H1 (cell line): ENCODE measurements around the gene WNT9A. TPM values are rescaled to one million over a fixed set of nuclear protein-coding genes. Genes with fewer than 3 reads are reported as not detected.

Experiments
- CTCF ChIA-PET: fragments of 300-600 bp; sonication (Branson Sonifier 250); formaldehyde crosslinking; loops from one replicate; lab custom pipeline; 2021; ENCODE audit not compliant: partially characterized antibody; lab: Charles Lee
- POLR2A ChIA-PET: fragments of 300-600 bp; sonication (Branson Sonifier 250); formaldehyde crosslinking; loops from one replicate; lab custom pipeline; 2021; ENCODE audit warnings: inconsistent platforms; ENCODE audit not compliant: partially characterized antibody; lab: Charles Lee
- DNase-seq, 2 experiments: peaks; one replicate each; pipeline versions ENCODE4 v3.0.0 to v3.0.0-alpha.2; 2010 to 2022; ENCODE audit warnings: low spot score in 2 of 2, low read depth in 1 of 2, mixed read lengths in 1 of 2
- FAIRE-seq: peaks from 2 replicates; lab custom pipeline; 2011; peaks lifted over from hg19 to GRCh38; lab: Jason Lieb, UNC
- H2AFZ ChIP-seq: 2 replicates; pipeline ENCODE4 v1.8.1; 2012; ENCODE audit warnings: low read length, inconsistent platforms
- H2AK5ac ChIP-seq: 2 replicates; pipeline ENCODE4 v1.6.1; 2013; ENCODE audit warnings: low read depth, low read length
- H2BK120ac ChIP-seq: replicated peaks from 2 replicates; pipeline ENCODE3; 2013; ENCODE audit warnings: low read depth, low read length, inconsistent platforms
- H2BK12ac ChIP-seq: 2 replicates; pipeline ENCODE4 v1.6.1; 2013; ENCODE audit warnings: low read depth, low read length
- H2BK15ac ChIP-seq: 2 replicates; pipeline ENCODE4 v1.6.1; 2013; ENCODE audit warnings: low read length
- H2BK20ac ChIP-seq: 2 replicates; pipeline ENCODE4 v1.6.1; 2013; ENCODE audit warnings: low read length
- H2BK5ac ChIP-seq: 2 replicates; pipeline ENCODE4 v1.6.1; 2013; ENCODE audit warnings: low read depth, low read length
- H3K14ac ChIP-seq: 2 replicates; pipeline ENCODE4 v1.6.1; 2013; ENCODE audit warnings: inconsistent platforms; ENCODE audit not compliant: insufficient read length
- H3K18ac ChIP-seq: 2 replicates; pipeline ENCODE4 v1.6.1; 2013; ENCODE audit warnings: low read length; ENCODE audit errors: extremely low read depth
- H3K23ac ChIP-seq: 2 replicates; pipeline ENCODE4 v1.6.1; 2013; ENCODE audit warnings: inconsistent platforms; ENCODE audit not compliant: insufficient read length
- H3K23me2 ChIP-seq: 2 replicates; pipeline ENCODE4 v1.6.1; 2013; ENCODE audit warnings: low read depth, low read length
- H3K27ac ChIP-seq: 2 replicates; pipeline ENCODE4 v1.6.1; 2011; ENCODE audit warnings: low read depth, low read length, inconsistent platforms
- H3K27me3 ChIP-seq, 4 experiments: replicated peaks in 1 of 4; 1 replicate in 1 of 4; 2 replicates in 3 of 4; pipeline versions ENCODE4 v1.6.1 to v1.8.1; 2011 to 2013; ENCODE audit warnings: low read length in 3 of 4, mild to moderate bottlenecking in 3 of 4, inconsistent platforms in 2 of 4, mixed read lengths in 2 of 4, moderate library complexity in 1 of 4; ENCODE audit not compliant: control insufficient read depth in 3 of 4, insufficient read depth in 3 of 4; ENCODE audit errors: extremely low read depth in 1 of 4
- H3K36me3 ChIP-seq, 4 experiments: 2 replicates each; pipeline versions ENCODE4 v1.6.1 to v1.8.1; 2011 to 2013; ENCODE audit warnings: mild to moderate bottlenecking in 4 of 4, low read length in 3 of 4, moderate library complexity in 2 of 4, control low read depth in 1 of 4, inconsistent platforms in 1 of 4; ENCODE audit not compliant: insufficient read depth in 4 of 4, control insufficient read depth in 2 of 4
- H3K4ac ChIP-seq: replicated peaks from 2 replicates; pipeline ENCODE3; 2013; ENCODE audit warnings: low read length, low read depth, mixed read lengths, inconsistent platforms; ENCODE audit not compliant: insufficient read length
- H3K4me1 ChIP-seq, 4 experiments: replicated peaks in 1 of 4; 1 replicate in 1 of 4; 2 replicates in 3 of 4; pipeline versions ENCODE4 v1.6.1 to v1.8.1; 2011 to 2013; ENCODE audit warnings: low read length in 3 of 4, inconsistent platforms in 2 of 4, mixed read lengths in 1 of 4; ENCODE audit not compliant: insufficient read depth in 4 of 4, control insufficient read depth in 3 of 4
- H3K4me2 ChIP-seq, 2 experiments: 2 replicates each; pipeline versions ENCODE4 v1.6.1 to v1.8.1; 2011 to 2013; ENCODE audit warnings: low read depth in 2 of 2, low read length in 2 of 2, control low read depth in 1 of 2, inconsistent platforms in 1 of 2, mild to moderate bottlenecking in 1 of 2; ENCODE audit not compliant: insufficient read depth in 1 of 2
- H3K4me3 ChIP-seq, 4 experiments: fragments of 200-600, 300-600 bp in 1 of 4; sonication (generic), shearing (Covaris generic), sonication (Bioruptor Twin) in 1 of 4; 2 replicates each; pipeline versions ENCODE4 v1.5.1 to v1.8.1; 2011 to 2016; ENCODE audit warnings: low read length in 4 of 4, low read depth in 3 of 4, control low read depth in 2 of 4, inconsistent platforms in 2 of 4, mild to moderate bottlenecking in 2 of 4, mixed read lengths in 1 of 4, moderate library complexity in 1 of 4; ENCODE audit not compliant: insufficient read depth in 2 of 4; ENCODE audit errors: extremely low read depth in 1 of 4
- H3K56ac ChIP-seq: replicated peaks from 2 replicates; pipeline ENCODE3; 2013; ENCODE audit warnings: low read depth, mild to moderate bottlenecking, mixed read lengths, low read length, inconsistent platforms; ENCODE audit not compliant: insufficient read length
- H3K79me1 ChIP-seq: 2 replicates; pipeline ENCODE4 v1.6.1; 2013; ENCODE audit warnings: low read depth, low read length, control low read depth
- H3K79me2 ChIP-seq, 2 experiments: 2 replicates each; pipeline versions ENCODE4 v1.6.1 to v1.8.1; 2012 to 2013; ENCODE audit warnings: low read length in 2 of 2, mild to moderate bottlenecking in 2 of 2, inconsistent platforms in 1 of 2; ENCODE audit not compliant: insufficient read depth in 2 of 2, control insufficient read depth in 1 of 2
- H3K9ac ChIP-seq, 4 experiments: replicated peaks in 1 of 4; 1 replicate in 1 of 4; 2 replicates in 3 of 4; pipeline versions ENCODE4 v1.6.1 to v1.8.1; 2011 to 2013; ENCODE audit warnings: low read depth in 3 of 4, low read length in 3 of 4, control low read depth in 2 of 4, mild to moderate bottlenecking in 2 of 4, moderate library complexity in 2 of 4, inconsistent platforms in 1 of 4; ENCODE audit errors: extremely low read depth in 1 of 4
- H3K9me3 ChIP-seq, 2 experiments: 2 replicates each; pipeline versions ENCODE4 v1.6.1 to v1.8.1; 2012 to 2013; ENCODE audit warnings: mild to moderate bottlenecking in 2 of 2, moderate library complexity in 2 of 2, control low read depth in 1 of 2, inconsistent platforms in 1 of 2, low read depth in 1 of 2, low read length in 1 of 2, mixed read lengths in 1 of 2; ENCODE audit not compliant: insufficient read depth in 2 of 2
- H4K20me1 ChIP-seq, 2 experiments: replicated peaks in 1 of 2; 2 replicates each; pipeline versions ENCODE3 to v1.8.1; 2011 to 2013; ENCODE audit warnings: inconsistent platforms in 2 of 2, low read length in 2 of 2, mild to moderate bottlenecking in 1 of 2; ENCODE audit not compliant: insufficient read depth in 2 of 2, control insufficient read depth in 1 of 2
- H4K5ac ChIP-seq: 2 replicates; pipeline ENCODE4 v1.6.1; 2013; ENCODE audit warnings: low read length, low read depth, mixed read lengths, inconsistent platforms; ENCODE audit not compliant: insufficient read length
- H4K8ac ChIP-seq: 2 replicates; pipeline ENCODE4 v1.8.0; 2013; ENCODE audit warnings: mild to moderate bottlenecking, moderate library complexity, low read length, inconsistent platforms; ENCODE audit not compliant: insufficient read depth; ENCODE audit errors: extremely low read depth
- H4K91ac ChIP-seq: replicated peaks from 2 replicates; pipeline ENCODE3; 2013; ENCODE audit warnings: low read length, mixed read lengths, inconsistent platforms; ENCODE audit not compliant: insufficient read length
- BACH1 ChIP-seq: IDR thresholded peaks from 2 replicates; pipeline ENCODE4 v1.6.1; 2012; ENCODE audit warnings: low read length, improper control_type of control experiment
- CEBPB ChIP-seq: IDR thresholded peaks from 2 replicates; pipeline ENCODE4 v1.6.1; 2012; ENCODE audit warnings: low read depth, low read length
- CHD1 ChIP-seq: IDR thresholded peaks from 2 replicates; pipeline ENCODE4 v1.6.1; 2012; ENCODE audit warnings: low read depth, low read length, improper control_type of control experiment
- E2F6 ChIP-seq: IDR thresholded peaks from 2 replicates; pipeline ENCODE4 v1.6.1; 2012; ENCODE audit warnings: inconsistent platforms
- MAFK ChIP-seq: IDR thresholded peaks from 2 replicates; pipeline ENCODE4 v1.6.1; 2012; ENCODE audit warnings: low read depth, mild to moderate bottlenecking, improper control_type of control experiment, low read length
- PHF8 ChIP-seq: fragments of 200-600 bp; sonication (generic); conservative IDR thresholded peaks from 2 replicates; pipeline ENCODE4 v1.7.1; 2012; ENCODE audit warnings: low read depth, mild to moderate bottlenecking, inconsistent platforms, low read length, moderate library complexity
- SIRT6 ChIP-seq: IDR thresholded peaks from one replicate; pipeline ENCODE4 v1.7.1; 2012; ENCODE audit warnings: low read length, inconsistent platforms
- SIX5 ChIP-seq: IDR thresholded peaks from 2 replicates; pipeline ENCODE4 v1.6.1; 2011; ENCODE audit warnings: mild to moderate bottlenecking, low read depth, low read length
- SP2 ChIP-seq: IDR thresholded peaks from 2 replicates; pipeline ENCODE4 v1.6.1; 2012; ENCODE audit warnings: mild to moderate bottlenecking, low read length, inconsistent platforms
- YY1 ChIP-seq: IDR thresholded peaks from 2 replicates; pipeline ENCODE4 v1.6.1; 2011; ENCODE audit warnings: low read depth, mild to moderate bottlenecking, low read length
- ZNF274 ChIP-seq: IDR thresholded peaks from 2 replicates; pipeline ENCODE4 v1.7.0; 2012; ENCODE audit warnings: low read length, borderline replicate concordance; ENCODE audit errors: extremely low read depth
- WGBS, 2 experiments: shearing (Covaris generic) in 1 of 2; methylation state at CpG; one replicate each; pipeline versions ENCODE4 v1.1.6 to v1.1.7; 2013 to 2015; ENCODE audit warnings: low lambda C conversion rate in 2 of 2, mixed read lengths in 2 of 2, inconsistent platforms in 1 of 2, low coverage in 1 of 2, missing lambda C conversion rate in 1 of 2; ENCODE audit not compliant: insufficient replicate concordance in 2 of 2, insufficient coverage in 1 of 2, insufficient read length in 1 of 2; ENCODE audit errors: extremely low coverage in 1 of 2, missing lambda C conversion rate in 1 of 2; 5-methylcytosine and 5-hydroxymethylcytosine counted together
- polyA plus RNA-seq, 7 experiments: library from polyadenylated mRNA; depleted of rRNA in 3 of 7; stranded (reverse) in 5 of 7; unstranded in 2 of 7; fragments of >200 nt in 5 of 7; fragments of 200-250 nt in 2 of 7; gene quantifications; 1 replicate in 5 of 7; 2 replicates in 1 of 7; 4 replicates in 1 of 7; pipeline versions ENCODE4 v1.2.1 to v1.2.3, GENCODE V29; 2011 to 2013; ENCODE audit warnings: missing spikeins in 2 of 7, mixed read lengths in 2 of 7
- total RNA-seq: library from RNA; stranded (reverse); fragmentation: NEBNext Ultra II Directional; extraction: Animal tissue kit (Norgen Biotek cat#: 25700); gene quantifications from 2 replicates; pipeline ENCODE4 v1.2.1, GENCODE V29; 2021
- TF ChIP-seq, protein P1 (sequence below): IDR thresholded peaks from 2 replicates; pipeline ENCODE4 v1.6.1; 2011; ENCODE audit warnings: low read length, improper control_type of control experiment

Gene WNT9A
- total and polyA plus RNA-seq, 2 of the 8 experiments (the other 6 are each of a cell fraction or from before 2014, with no cell fraction given), result 1.1 to 1.5 TPM

GRCh38 chr1:227907439-227908015, 40.2 kb downstream of the WNT9A start:
- 0 out of 2 replicates have a peak overlapping the region, but pooled peaks have one; percentile 25 for H2BK15ac ChIP-seq
- H4K91ac ChIP-seq, result peak overlapping the region; percentile 14
- no peak overlapping the region for H3K23ac ChIP-seq
- H3K4ac ChIP-seq, result no peak overlapping the region
- H4K20me1 ChIP-seq, result no peaks in the 10 kb centered on the region
- ChIA-PET CTCF (interaction anchor here (1.2 to 2.3 kb wide), 6 partner anchors 11 to 148 kb away, joined by 3 to 7 read pairs (median 4); no protein-coding TSS in a partner anchor), POLR2A (interaction anchor here (1.0 to 1.2 kb wide), 2 partner anchors 15 to 38 kb away, joined by 3 read pairs; no protein-coding TSS in a partner anchor)
- no peak overlapping the region for H3K56ac ChIP-seq
- H2BK120ac ChIP-seq, result no peak overlapping the region
- no peak for FAIRE-seq
- 0 out of 2 replicates have a peak overlapping the region, but pooled peaks have one; percentile 80 for H2BK12ac ChIP-seq
- no peak overlapping the region for H2AFZ ChIP-seq
- H3K23me2 ChIP-seq, result peaks cover 3% of the 10 kb centered on the region; the same call in 1 of the 2 replicates
- no peaks in the 10 kb centered on the region; a peak in 2 of 7 replicates for H3K27me3 ChIP-seq
- peak overlapping the region; percentile 36 for H4K8ac ChIP-seq
- no peak for DNase-seq
- peak overlapping the region; percentile 48; the same call in 1 of the 2 replicates for H2BK20ac ChIP-seq
- no peak overlapping the region for H3K4me3 ChIP-seq
- H3K36me3 ChIP-seq, result no peaks in the 10 kb centered on the region; a peak in 1 of 8 replicates
- H3K14ac ChIP-seq, result no peak overlapping the region
- no peaks in the 10 kb centered on the region; the same call in 1 of the 2 replicates for H3K79me1 ChIP-seq
- H3K9ac ChIP-seq, result no peak overlapping the region
- H3K4me1 ChIP-seq, result peaks cover 0 to 12% (median 2%) of the 10 kb centered on the region in 4 experiments; a peak in 5 of 7 replicates
- 0 out of 2 replicates have a peak overlapping the region, but pooled peaks have one; percentile 82 for H2AK5ac ChIP-seq
- no peaks in the 10 kb centered on the region for H3K79me2 ChIP-seq
- no peaks in the 10 kb centered on the region for H3K9me3 ChIP-seq
- 80% methylated on average over 13 of the region's 13 CpGs; no CpG with 5 or more reads in 1 of the 2 experiments for WGBS, 2 experiments
- H3K18ac ChIP-seq, result no peak overlapping the region
- H3K27ac ChIP-seq, result no peak overlapping the region
- no peak overlapping the region; a peak in 1 of 4 replicates for H3K4me2 ChIP-seq
- no peak overlapping the region for H4K5ac ChIP-seq
- no peak overlapping the region for H2BK5ac ChIP-seq
- TF ChIP-seq SIRT6, result no peak
- TF ChIP-seq, protein P1, sequence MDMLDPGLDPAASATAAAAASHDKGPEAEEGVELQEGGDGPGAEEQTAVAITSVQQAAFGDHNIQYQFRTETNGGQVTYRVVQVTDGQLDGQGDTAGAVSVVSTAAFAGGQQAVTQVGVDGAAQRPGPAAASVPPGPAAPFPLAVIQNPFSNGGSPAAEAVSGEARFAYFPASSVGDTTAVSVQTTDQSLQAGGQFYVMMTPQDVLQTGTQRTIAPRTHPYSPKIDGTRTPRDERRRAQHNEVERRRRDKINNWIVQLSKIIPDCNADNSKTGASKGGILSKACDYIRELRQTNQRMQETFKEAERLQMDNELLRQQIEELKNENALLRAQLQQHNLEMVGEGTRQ, result no peak
- TF ChIP-seq SIX5, result no peak
- TF ChIP-seq MAFK, result no peak
- no peak for TF ChIP-seq YY1
- TF ChIP-seq BACH1, result no peak
- no peak for TF ChIP-seq CEBPB
- no peak for TF ChIP-seq E2F6
- TF ChIP-seq ZNF274, result no peak
- no peak for TF ChIP-seq CHD1
- TF ChIP-seq SP2, result no peak
- no peak for TF ChIP-seq PHF8
